ENCODE data around the gene MPV17.
"Not testable (repeated sequence)": the region's sequence is repeated elsewhere in the genome, so short reads cannot be mapped to it uniquely, and the experiment has no call there.

The MPV17 gene

GRCh38 chr2:27322301-27322765 lies 564 bp downstream of the MPV17 start:
- DNase-seq = peak; percentile 20

GRCh38 chr2:27320958-27321543 lies 1.8 kb downstream of the MPV17 start:
- DNase-seq = no peak

- not testable (repeated sequence) for DNase-seq
These were observed 3.1 kb downstream of the MPV17 start for GRCh38 chr2:27319839-27320238.

GRCh38 chr2:27316655-27317412 lies 6.1 kb downstream of the MPV17 start:
- no peak for DNase-seq

GRCh38 chr2:27315122-27315521 lies 7.8 kb downstream of the MPV17 start:
- no peak for DNase-seq

GRCh38 chr2:27314709-27315108 lies 8.2 kb downstream of the MPV17 start:
- no peak for DNase-seq

- no peak for DNase-seq
These were observed 8.8 kb downstream of the MPV17 start for GRCh38 chr2:27313882-27314645.

GRCh38 chr2:27312152-27312551 lies 10.7 kb downstream of the MPV17 start:
- no peak for DNase-seq

- no peak for DNase-seq
These were observed 13.2 kb downstream of the MPV17 start for GRCh38 chr2:27309651-27310050.

- DNase-seq = no peak
These were observed 14.5 kb downstream of the MPV17 start, which contains the start of gene UCN for GRCh38 chr2:27308359-27308881. UCN (minus strand) TSS chr2:27308445; CDS start chr2:27307895, 550 bp downstream.

GRCh38 chr2:27307545-27308358 lies 15.1 kb downstream of the MPV17 start:
- DNase-seq = no peak

GRCh38 chr2:27307287-27307544 lies 15.7 kb downstream of the MPV17 start:
- no peak for DNase-seq

GRCh38 chr2:27306573-27307286 lies 16.2 kb downstream of the MPV17 start:
- DNase-seq = peak; percentile 19

GRCh38 chr2:27306136-27306535 lies 16.8 kb downstream of the MPV17 start:
- DNase-seq = no peak

- no peak for DNase-seq
These were observed 17.4 kb downstream of the MPV17 start for GRCh38 chr2:27305516-27305915.

- no peak for DNase-seq
These were observed 18.2 kb downstream of the MPV17 start for GRCh38 chr2:27304488-27305240.

- peak; percentile 66 for DNase-seq
These were observed 19.5 kb downstream of the MPV17 start for GRCh38 chr2:27303093-27304025.

GRCh38 chr2:27300606-27301005 lies 22.3 kb downstream of the MPV17 start:
- not testable (repeated sequence) for DNase-seq

GRCh38 chr2:27298391-27299080 lies 24.4 kb downstream of the MPV17 start:
- no peak for DNase-seq

GRCh38 chr2:27297195-27297594 lies 25.7 kb downstream of the MPV17 start:
- no peak for DNase-seq
